ENCODE data around the gene AP2A2.

GRCh38 chr11:1009371-1009770 is 83.7 kb downstream of the AP2A2 start:
- TF ChIP-seq POLR2A (IDR thresholded peaks at IDR 0.05) (no peak), CTCF (IDR thresholded peaks at IDR 0.05 in 4 of 5, conservative IDR thresholded peaks at IDR 0.05 in 1 of 5) (no peak)
